AG09319 (cell line): Measurements from ENCODE around the gene PCDHGA5.
"Not testable (repeated sequence)": the region's sequence is repeated elsewhere in the genome, so short reads cannot be mapped to it uniquely, and the experiment has no call there.

ENCODE experiments used
- DNase-seq: peaks from one replicate; pipeline ENCODE4 v3.0.0-alpha.2; 2010; ENCODE audit warnings: low read depth; ENCODE audit errors: extremely low read depth
- TF ChIP-seq, protein P1 (sequence below): IDR thresholded peaks from 2 replicates; pipeline ENCODE4 v1.5.1; 2011; ENCODE audit warnings: low read depth, mild to moderate bottlenecking, inconsistent platforms, low read length, moderate library complexity

PCDHGA5 gene

GRCh38 chr5:141407790-141408505, 44.0 kb downstream of the PCDHGA5 start, which contains the start of gene PCDHGB6:
PCDHGB6 (plus strand) TSS chr5:141408021; CDS start chr5:141408203, 182 bp downstream.
- TF ChIP-seq, protein P1, sequence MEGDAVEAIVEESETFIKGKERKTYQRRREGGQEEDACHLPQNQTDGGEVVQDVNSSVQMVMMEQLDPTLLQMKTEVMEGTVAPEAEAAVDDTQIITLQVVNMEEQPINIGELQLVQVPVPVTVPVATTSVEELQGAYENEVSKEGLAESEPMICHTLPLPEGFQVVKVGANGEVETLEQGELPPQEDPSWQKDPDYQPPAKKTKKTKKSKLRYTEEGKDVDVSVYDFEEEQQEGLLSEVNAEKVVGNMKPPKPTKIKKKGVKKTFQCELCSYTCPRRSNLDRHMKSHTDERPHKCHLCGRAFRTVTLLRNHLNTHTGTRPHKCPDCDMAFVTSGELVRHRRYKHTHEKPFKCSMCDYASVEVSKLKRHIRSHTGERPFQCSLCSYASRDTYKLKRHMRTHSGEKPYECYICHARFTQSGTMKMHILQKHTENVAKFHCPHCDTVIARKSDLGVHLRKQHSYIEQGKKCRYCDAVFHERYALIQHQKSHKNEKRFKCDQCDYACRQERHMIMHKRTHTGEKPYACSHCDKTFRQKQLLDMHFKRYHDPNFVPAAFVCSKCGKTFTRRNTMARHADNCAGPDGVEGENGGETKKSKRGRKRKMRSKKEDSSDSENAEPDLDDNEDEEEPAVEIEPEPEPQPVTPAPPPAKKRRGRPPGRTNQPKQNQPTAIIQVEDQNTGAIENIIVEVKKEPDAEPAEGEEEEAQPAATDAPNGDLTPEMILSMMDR: peak; percentile 53
- DNase-seq: not testable (repeated sequence)

- TF ChIP-seq, protein P1: no peak
- DNase-seq: no peak
Observed at GRCh38 chr5:141409598-141410306, 45.8 kb downstream of the PCDHGA5 start.

GRCh38 chr5:141411575-141411974, 47.6 kb downstream of the PCDHGA5 start:
- TF ChIP-seq, protein P1: no peak
- DNase-seq: no peak

GRCh38 chr5:141412854-141413539, 49.0 kb downstream of the PCDHGA5 start, which contains the start of gene PCDHGA10:
PCDHGA10 (plus strand) TSS chr5:141412987; CDS start chr5:141413176, 189 bp downstream.
- DNase-seq: peak; percentile 42
- TF ChIP-seq, protein P1: peak; percentile 73

DNA sequence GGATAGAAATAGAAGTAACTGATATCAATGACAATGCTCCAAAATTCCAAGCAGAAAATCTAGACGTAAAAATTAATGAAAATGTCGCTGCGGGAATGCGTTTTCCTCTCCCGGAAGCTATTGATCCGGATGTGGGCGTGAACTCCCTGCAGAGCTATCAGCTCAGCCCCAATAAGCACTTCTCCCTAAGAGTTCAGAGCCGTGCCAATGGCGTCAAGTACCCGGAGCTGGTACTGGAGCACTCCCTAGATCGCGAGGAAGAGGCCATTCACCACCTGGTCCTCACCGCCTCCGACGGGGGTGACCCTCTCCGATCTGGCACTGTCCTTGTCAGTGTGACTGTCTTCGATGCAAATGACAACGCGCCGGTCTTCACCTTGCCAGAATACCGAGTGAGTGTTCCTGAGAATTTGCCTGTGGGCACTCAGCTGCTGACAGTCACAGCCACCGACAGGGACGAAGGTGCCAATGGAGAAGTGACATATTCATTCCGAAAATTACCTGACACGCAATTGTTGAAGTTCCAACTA, 49.6 kb downstream of the PCDHGA5 start:
- TF ChIP-seq, protein P1: no peak
- DNase-seq: no peak

- DNase-seq: not testable (repeated sequence)
Observed at GRCh38 chr5:141414548-141415274, 50.7 kb downstream of the PCDHGA5 start.

DNA sequence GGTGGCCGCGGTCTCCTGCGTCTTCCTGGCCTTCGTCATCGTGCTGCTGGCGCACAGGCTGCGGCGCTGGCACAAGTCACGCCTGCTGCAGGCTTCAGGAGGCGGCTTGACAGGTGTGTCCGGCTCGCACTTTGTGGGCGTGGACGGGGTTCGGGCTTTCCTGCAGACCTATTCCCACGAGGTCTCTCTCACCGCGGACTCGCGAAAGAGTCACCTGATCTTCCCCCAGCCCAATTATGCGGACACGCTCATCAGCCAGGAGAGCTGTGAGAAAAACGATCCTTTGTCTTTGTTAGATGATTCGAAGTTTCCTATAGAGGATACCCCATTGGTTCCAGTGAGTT, 51.3 kb downstream of the PCDHGA5 start:
- not testable (repeated sequence) for DNase-seq
